HepG2 (cell line): ENCODE data around the gene PDIA5. TPM values are rescaled to one million over a fixed set of nuclear protein-coding genes. Genes with fewer than 3 reads are reported as not detected.

ENCODE experiments used
- ATAC-seq: fragments of 200-7000 bp; cut with Tn5 transposase; 3 replicates; pipeline ENCODE4 v1.9.1; 2020; ENCODE audit warnings: mild to moderate bottlenecking, moderate library complexity
- BruUV-seq: library from RNA; stranded (reverse); fragments of 400-500 nt; replicated peaks from 2 replicates; lab custom pipeline; 2021; lab: Mats Ljungman, UMichigan
- CTCF ChIA-PET: fragments of 300-600 bp; formaldehyde crosslinking; extraction: SDS; loops from one replicate; lab custom pipeline; 2021; ENCODE audit warnings: low total read pairs, inconsistent platforms, low intra/inter-chr PET ratio; lab: Yijun Ruan, JAX
- POLR2A ChIA-PET: fragments of 350-600 bp; sonication (Branson Sonifier 250); formaldehyde crosslinking; loops from one replicate; lab custom pipeline; 2020; ENCODE audit warnings: antibody characterized with exemption, inconsistent platforms; lab: Yijun Ruan, JAX
- DNase-seq: peaks from one replicate; pipeline ENCODE4 v3.0.0-alpha.2; 2015; ENCODE audit warnings: low spot score
- FAIRE-seq: peaks from 3 replicates; lab custom pipeline; 2011; peaks lifted over from hg19 to GRCh38; lab: Jason Lieb, UNC
- H2AFZ ChIP-seq: one replicate; pipeline ENCODE4 v1.6.1; 2011; ENCODE audit warnings: low read length, inconsistent platforms
- H3K27ac ChIP-seq: fragments of 300-600 bp; 3 replicates; pipeline ENCODE4 v1.8.0; 2011; ENCODE audit warnings: mixed run types, mild to moderate bottlenecking, mixed read lengths, low read length, inconsistent platforms; ENCODE audit not compliant: insufficient read depth; ENCODE audit errors: extremely low read length
- H3K27me3 ChIP-seq, 2 experiments: fragments of 200-600 bp in 1 of 2; 2 replicates in 1 of 2; 3 replicates in 1 of 2; pipeline versions ENCODE4 v1.6.0 to v1.8.0; 2011; ENCODE audit warnings: low read length in 2 of 2, mild to moderate bottlenecking in 2 of 2, moderate library complexity in 2 of 2, inconsistent platforms in 1 of 2; ENCODE audit not compliant: insufficient read depth in 2 of 2, control insufficient read depth in 1 of 2
- H3K36me3 ChIP-seq, 2 experiments: fragments of 200-600 bp in 1 of 2; replicated peaks in 1 of 2; 2 replicates in 1 of 2; 3 replicates in 1 of 2; pipeline versions ENCODE4 v1.5.1 to v1.8.0; 2011; ENCODE audit warnings: low read length in 2 of 2, inconsistent platforms in 1 of 2; ENCODE audit not compliant: insufficient read depth in 2 of 2, control insufficient read depth in 1 of 2
- H3K4me1 ChIP-seq: 2 replicates; pipeline ENCODE4 v1.5.1; 2012; ENCODE audit warnings: low read length, inconsistent platforms; ENCODE audit not compliant: insufficient read depth
- H3K4me2 ChIP-seq: 2 replicates; pipeline ENCODE4 v1.6.0; 2011; ENCODE audit warnings: low read depth, low read length, inconsistent platforms
- H3K4me3 ChIP-seq, 3 experiments: fragments of 200-600 bp in 1 of 3; sonication (generic), shearing (Covaris generic) in 1 of 3; replicated peaks in 1 of 3; 2 replicates each; pipeline ENCODE4 v1.5.1; 2011 to 2016; ENCODE audit warnings: low read length in 3 of 3, inconsistent platforms in 2 of 3, low read depth in 2 of 3, mild to moderate bottlenecking in 2 of 3, control low read depth in 1 of 3, mixed read lengths in 1 of 3; ENCODE audit not compliant: insufficient read depth in 1 of 3
- H3K79me2 ChIP-seq: one replicate; pipeline ENCODE4 v1.6.1; 2011; ENCODE audit warnings: low read length, inconsistent platforms; ENCODE audit not compliant: insufficient read depth
- H3K9ac ChIP-seq: 2 replicates; pipeline ENCODE4 v1.6.0; 2011; ENCODE audit warnings: mild to moderate bottlenecking, low read depth, low read length, inconsistent platforms; ENCODE audit not compliant: insufficient read depth
- H3K9me3 ChIP-seq: 2 replicates; pipeline ENCODE4 v1.5.1; 2012; ENCODE audit warnings: mild to moderate bottlenecking, low read length
- H4K20me1 ChIP-seq: 2 replicates; pipeline ENCODE4 v1.6.0; 2011; ENCODE audit warnings: inconsistent platforms, mild to moderate bottlenecking, low read length, moderate library complexity; ENCODE audit not compliant: insufficient read depth
- EEA1 ChIP-seq: sonication (generic); formaldehyde crosslinking; IDR thresholded peaks from 2 replicates; pipeline ENCODE4 v1.5.1; 2020; ENCODE audit warnings: mild to moderate bottlenecking, missing genetic modification reagents, borderline replicate concordance
- PLRG1 ChIP-seq: fragments of 450-650 bp; conservative IDR thresholded peaks from 2 replicates; pipeline ENCODE4 v1.6.1; 2016
- ZNF337 ChIP-seq: sonication (generic); formaldehyde crosslinking; IDR thresholded peaks from 2 replicates; pipeline ENCODE4 v1.5.1; 2020; ENCODE audit warnings: missing genetic modification reagents, low read depth, mild to moderate bottlenecking, borderline replicate concordance
- ZNF724P ChIP-seq: sonication (generic); formaldehyde crosslinking; IDR thresholded peaks from 2 replicates; pipeline ENCODE4 v1.8.0; 2022; ENCODE audit warnings: missing genetic modification reagents, borderline replicate concordance
- WGBS: methylation state at CpG from one replicate; pipeline ENCODE4 v1.1.6; 2017; ENCODE audit warnings: low lambda C conversion rate; 5-methylcytosine and 5-hydroxymethylcytosine counted together
- in situ Hi-C: cut with HindIII; loops from 2 replicates; pipeline ENCODE4 v1.10.0; 2017; ENCODE audit warnings: low pct_unique_long_range_greater_than_20kb; ENCODE audit not compliant: extremely low pct_ligation_motif_present
- intact Hi-C: fragments of 100-400 bp; cut with micrococcal nuclease; formaldehyde crosslinking; loops from one replicate; pipeline ENCODE4 v1.10.0; 2022; ENCODE audit not compliant: unreplicated experiment
- polyA plus RNA-seq, 8 experiments: library from polyadenylated mRNA; depleted of rRNA in 3 of 8; stranded (reverse) in 7 of 8; unstranded in 1 of 8; fragments of >200 nt; fragmentation: Illumina TruSeq in 4 of 8; extraction: Trizol in 4 of 8; gene quantifications; 2 replicates each; pipeline versions ENCODE4 v1.2.1 to v1.2.3, GENCODE V29; 2011 to 2016; ENCODE audit warnings: low read depth in 4 of 8, missing spikeins in 1 of 8, mixed read lengths in 1 of 8; ENCODE audit not compliant: insufficient read depth in 1 of 8
- total RNA-seq, 5 experiments: library from RNA; depleted of rRNA; stranded (reverse); fragments of >200 nt; fragmentation: Illumina TruSeq; extraction: Trizol; gene quantifications; 2 replicates each; pipeline ENCODE4 v1.2.3, GENCODE V29; 2016; ENCODE audit warnings: low read depth in 1 of 5
- TF ChIP-seq, protein P1 (sequence below): IDR thresholded peaks from 2 replicates; pipeline ENCODE4 v1.6.1; 2012; ENCODE audit warnings: low read length, improper control_type of control experiment
- TF ChIP-seq, protein P2 (sequence below): sonication (generic); formaldehyde crosslinking; IDR thresholded peaks from 2 replicates; pipeline ENCODE4 v1.8.0; 2022; ENCODE audit warnings: mild to moderate bottlenecking, missing genetic modification reagents, borderline replicate concordance
- TF ChIP-seq, protein P3 (sequence below): sonication (generic); IDR thresholded peaks from 2 replicates; pipeline ENCODE4 v1.6.1; 2016; ENCODE audit warnings: low read depth, borderline replicate concordance

Gene PDIA5
- total and polyA plus RNA-seq, 2 of the 13 experiments (the other 11 are each of a cell fraction or from before 2014, with no cell fraction given): 51.3 to 74.3 TPM

DNA sequence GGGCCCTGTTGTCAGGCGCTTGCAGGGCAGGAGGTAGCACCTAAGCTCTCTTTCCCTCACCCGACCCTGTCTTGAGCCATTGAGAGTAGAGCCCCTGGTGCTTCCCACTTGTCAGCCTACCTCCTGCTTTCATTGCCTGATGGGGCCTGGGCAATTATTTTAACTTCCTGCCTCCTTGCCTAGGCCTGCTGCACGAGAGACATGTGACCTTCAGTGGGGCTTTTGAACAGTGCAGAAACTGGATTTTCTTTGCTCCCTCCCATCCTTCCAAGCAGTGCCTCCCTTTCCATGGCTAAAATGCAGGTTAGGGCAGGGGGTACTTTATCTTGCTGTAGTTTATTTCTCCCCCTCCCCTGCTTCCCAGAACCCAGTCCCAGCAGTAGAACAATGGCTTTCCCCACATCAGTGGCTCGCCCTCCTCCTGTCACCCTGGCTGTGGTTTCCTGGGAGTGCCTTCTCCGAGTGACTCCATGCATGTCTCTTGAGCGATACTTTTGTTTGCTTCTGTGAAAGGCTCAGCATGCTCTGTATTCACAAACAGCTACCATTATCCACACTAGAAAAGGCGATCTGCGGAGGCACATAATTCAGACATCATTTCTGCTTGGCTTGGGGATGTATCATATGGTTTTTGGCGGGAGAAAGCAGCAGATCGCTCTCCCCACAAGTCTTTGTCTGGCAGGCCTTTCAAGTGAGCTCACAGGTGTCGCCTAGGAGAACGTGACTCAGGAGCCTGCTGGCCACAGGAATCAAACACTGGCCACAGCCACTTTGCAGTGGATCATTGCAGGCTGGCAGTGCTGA, 24.1 kb downstream of the PDIA5 start (continued):
- TF ChIP-seq, protein P1, sequence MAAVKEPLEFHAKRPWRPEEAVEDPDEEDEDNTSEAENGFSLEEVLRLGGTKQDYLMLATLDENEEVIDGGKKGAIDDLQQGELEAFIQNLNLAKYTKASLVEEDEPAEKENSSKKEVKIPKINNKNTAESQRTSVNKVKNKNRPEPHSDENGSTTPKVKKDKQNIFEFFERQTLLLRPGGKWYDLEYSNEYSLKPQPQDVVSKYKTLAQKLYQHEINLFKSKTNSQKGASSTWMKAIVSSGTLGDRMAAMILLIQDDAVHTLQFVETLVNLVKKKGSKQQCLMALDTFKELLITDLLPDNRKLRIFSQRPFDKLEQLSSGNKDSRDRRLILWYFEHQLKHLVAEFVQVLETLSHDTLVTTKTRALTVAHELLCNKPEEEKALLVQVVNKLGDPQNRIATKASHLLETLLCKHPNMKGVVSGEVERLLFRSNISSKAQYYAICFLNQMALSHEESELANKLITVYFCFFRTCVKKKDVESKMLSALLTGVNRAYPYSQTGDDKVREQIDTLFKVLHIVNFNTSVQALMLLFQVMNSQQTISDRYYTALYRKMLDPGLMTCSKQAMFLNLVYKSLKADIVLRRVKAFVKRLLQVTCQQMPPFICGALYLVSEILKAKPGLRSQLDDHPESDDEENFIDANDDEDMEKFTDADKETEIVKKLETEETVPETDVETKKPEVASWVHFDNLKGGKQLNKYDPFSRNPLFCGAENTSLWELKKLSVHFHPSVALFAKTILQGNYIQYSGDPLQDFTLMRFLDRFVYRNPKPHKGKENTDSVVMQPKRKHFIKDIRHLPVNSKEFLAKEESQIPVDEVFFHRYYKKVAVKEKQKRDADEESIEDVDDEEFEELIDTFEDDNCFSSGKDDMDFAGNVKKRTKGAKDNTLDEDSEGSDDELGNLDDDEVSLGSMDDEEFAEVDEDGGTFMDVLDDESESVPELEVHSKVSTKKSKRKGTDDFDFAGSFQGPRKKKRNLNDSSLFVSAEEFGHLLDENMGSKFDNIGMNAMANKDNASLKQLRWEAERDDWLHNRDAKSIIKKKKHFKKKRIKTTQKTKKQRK: no peak
- TF ChIP-seq, protein P2, sequence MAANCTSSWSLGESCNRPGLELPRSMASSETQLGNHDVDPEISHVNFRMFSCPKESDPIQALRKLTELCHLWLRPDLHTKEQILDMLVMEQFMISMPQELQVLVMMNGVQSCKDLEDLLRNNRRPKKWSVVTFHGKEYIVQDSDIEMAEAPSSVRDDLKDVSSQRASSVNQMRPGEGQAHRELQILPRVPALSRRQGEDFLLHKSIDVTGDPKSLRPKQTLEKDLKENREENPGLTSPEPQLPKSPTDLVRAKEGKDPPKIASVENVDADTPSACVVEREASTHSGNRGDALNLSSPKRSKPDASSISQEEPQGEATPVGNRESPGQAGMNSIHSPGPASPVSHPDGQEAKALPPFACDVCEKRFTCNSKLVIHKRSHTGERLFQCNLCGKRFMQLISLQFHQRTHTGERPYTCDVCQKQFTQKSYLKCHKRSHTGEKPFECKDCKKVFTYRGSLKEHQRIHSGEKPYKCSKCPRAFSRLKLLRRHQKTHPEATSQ (CRISPR knock-in tag): no peak
- TF ChIP-seq ZNF724P (no peak), EEA1 (CRISPR knock-in tag) (no peak)
- TF ChIP-seq, protein P3, sequence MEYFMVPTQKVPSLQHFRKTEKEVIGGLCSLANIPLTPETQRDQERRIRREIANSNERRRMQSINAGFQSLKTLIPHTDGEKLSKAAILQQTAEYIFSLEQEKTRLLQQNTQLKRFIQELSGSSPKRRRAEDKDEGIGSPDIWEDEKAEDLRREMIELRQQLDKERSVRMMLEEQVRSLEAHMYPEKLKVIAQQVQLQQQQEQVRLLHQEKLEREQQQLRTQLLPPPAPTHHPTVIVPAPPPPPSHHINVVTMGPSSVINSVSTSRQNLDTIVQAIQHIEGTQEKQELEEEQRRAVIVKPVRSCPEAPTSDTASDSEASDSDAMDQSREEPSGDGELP: no peak

DNA sequence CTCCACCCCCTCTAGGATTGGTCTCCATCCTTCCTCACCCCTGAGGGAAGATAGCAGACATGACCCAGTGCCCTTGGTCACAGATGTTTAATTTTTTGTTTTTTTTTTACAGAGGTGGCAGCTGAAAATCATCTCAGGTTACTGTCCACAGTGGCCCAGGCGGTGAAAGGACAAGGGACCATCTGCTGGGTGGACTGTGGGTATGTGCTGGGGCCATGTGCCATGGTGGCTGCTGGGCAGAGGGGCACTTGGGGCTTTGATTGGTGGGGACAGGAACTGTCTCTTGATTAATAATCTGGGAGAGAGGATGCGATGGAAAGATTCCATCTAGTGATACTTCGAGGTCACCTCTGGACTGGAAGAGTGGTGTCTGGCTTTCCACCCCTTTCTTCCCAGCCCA, 25.4 kb downstream of the PDIA5 start:
- intact Hi-C loops: no loop called here
- H3K4me3 ChIP-seq: no peak overlapping the region
- in situ Hi-C loops: no loop called here
- FAIRE-seq: no peak
- H3K27me3 ChIP-seq: no peaks in the 10 kb centered on the region
- H3K27ac ChIP-seq: no peak overlapping the region
- H3K9ac ChIP-seq: no peak overlapping the region
- H3K36me3 ChIP-seq: peaks cover 25 to 80% of the 10 kb centered on the region in 2 experiments; a peak in 4 of 5 replicates
- BruUV-seq: no TSS peak
- TF ChIP-seq PLRG1 (no peak), ZNF337 (CRISPR knock-in tag) (no peak)
- CTCF ChIA-PET: no interaction called here
- no peaks in the 10 kb centered on the region for H3K9me3 ChIP-seq
- ATAC-seq: no peak
- H2AFZ ChIP-seq: no peak overlapping the region
- POLR2A ChIA-PET: no interaction called here
- WGBS: 96% methylated on average over 3 of the region's 3 CpGs
- peaks cover 22% of the 10 kb centered on the region for H4K20me1 ChIP-seq
- H3K79me2 ChIP-seq: peaks cover 42% of the 10 kb centered on the region
- H3K4me1 ChIP-seq: peaks cover 9% of the 10 kb centered on the region
- H3K4me2 ChIP-seq: no peak overlapping the region
- DNase-seq: no peak
